HG02610 (cell line): ENCODE measurements around the gene EVL.
A peak's percentile ranks its signal among the peaks of the same experiment; 100 is the strongest.

Experiments
- ATAC-seq: cut with Tn5 transposase; IDR thresholded peaks from one replicate; pipeline ENCODE4 v1.9.1; 2021; ENCODE audit warnings: mild to moderate bottlenecking, moderate library complexity; ENCODE audit not compliant: unreplicated experiment

Gene EVL

DNA sequence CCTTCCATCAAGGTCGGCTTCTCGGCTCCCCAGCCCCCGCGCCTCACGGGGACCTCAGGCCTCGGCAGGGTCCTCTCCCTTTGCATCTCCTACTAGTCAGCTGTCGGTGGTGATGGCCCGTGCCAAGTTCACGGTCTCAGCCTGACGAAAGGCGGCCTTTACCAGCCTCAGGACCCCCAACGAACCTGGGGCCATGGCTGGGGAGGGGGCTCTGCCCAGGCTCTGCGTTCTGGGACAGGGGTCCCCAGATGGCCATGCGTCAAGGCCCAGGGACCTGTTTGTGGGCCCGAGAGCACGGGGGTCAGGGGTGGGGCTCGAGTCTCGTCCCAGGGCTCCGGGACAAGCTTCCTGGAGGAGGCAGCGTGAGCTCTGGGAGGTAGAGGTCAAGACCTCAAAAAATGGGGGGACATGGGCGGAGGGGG is 127.0 kb downstream of the EVL start:
- no peak for ATAC-seq

GRCh38 chr14:100192672-100193416 is 127.6 kb downstream of the EVL start:
- ATAC-seq, result peak; percentile 99
